IPS DF 4.7 (cell line): ENCODE measurements around the gene DHRS12.
"Not testable (repeated sequence)": the region's sequence is repeated elsewhere in the genome, so short reads cannot be mapped to it uniquely, and the experiment has no call there.

Experiments
- DNase-seq: peaks from one replicate; pipeline ENCODE4 v3.0.0-alpha.2; 2013; ENCODE audit warnings: low spot score; ENCODE audit errors: extremely low read depth

The DHRS12 gene

DNA sequence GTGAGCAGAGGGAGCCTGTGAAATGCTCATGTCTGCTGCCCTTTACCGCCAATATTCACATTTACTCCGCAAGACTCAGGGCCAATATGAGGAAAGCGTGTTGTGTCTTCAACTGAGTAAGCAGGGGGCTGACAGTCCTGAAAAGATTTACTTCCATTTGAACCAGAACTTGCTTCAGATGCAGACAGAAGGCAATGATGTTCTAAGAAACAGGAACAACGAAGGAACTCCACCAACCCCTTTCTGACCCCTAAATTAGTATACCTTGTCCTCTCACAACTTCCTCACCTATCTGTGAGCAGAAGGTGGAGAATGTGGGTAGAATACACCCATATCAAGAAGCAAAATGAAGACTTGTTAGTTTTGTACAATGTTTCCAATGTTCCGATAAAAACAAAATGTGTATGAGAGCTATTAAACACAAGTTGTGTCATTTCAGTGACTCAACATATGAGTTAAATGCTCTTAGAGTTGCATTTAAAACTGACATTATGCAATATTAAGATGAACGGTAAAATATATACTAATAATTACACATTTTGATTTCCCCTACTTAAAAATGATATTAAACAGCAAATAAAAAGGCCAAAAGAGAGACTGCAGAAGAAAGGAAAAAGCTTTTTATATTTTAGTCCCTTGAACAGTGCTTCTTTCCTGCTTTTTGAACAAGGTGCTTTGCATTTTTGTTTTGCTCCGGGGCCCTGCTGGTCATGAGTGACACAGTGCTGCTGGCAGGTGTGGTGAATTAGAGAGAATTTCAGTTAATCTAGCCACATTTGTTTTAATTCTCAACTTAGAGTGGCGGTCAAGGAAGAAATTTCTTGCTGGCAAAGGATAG lies 25.0 kb upstream of the DHRS12 start:
- no peak for DNase-seq

GRCh38 chr13:51827254-51827653 lies 23.3 kb upstream of the DHRS12 start:
- no peak for DNase-seq

- DNase-seq = no peak
Measured at GRCh38 chr13:51826606-51827005, 22.6 kb upstream of the DHRS12 start.

- no peak for DNase-seq
Measured at GRCh38 chr13:51825681-51826254, 21.8 kb upstream of the DHRS12 start.

DNA sequence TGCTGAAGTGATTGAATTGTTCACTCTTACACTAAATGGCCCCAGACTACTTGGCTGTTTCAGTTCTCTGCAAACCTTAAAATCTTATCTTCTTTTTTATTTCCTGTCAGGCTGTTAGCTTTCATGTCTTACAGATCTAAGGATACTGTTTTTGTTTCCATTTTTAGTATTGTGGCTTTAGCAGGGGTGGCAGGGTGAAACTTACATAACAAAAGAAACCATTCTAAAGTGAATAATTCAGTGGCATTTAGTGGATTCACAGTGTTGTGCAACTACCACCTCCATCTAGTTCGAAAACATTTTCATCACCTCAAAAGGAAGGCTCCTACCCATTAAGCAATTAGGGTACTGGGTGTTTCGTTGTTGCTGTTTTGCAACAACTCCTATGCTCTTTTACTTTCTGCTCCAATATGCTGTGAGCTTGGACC lies 21.2 kb upstream of the DHRS12 start:
- DNase-seq = no peak

DNA sequence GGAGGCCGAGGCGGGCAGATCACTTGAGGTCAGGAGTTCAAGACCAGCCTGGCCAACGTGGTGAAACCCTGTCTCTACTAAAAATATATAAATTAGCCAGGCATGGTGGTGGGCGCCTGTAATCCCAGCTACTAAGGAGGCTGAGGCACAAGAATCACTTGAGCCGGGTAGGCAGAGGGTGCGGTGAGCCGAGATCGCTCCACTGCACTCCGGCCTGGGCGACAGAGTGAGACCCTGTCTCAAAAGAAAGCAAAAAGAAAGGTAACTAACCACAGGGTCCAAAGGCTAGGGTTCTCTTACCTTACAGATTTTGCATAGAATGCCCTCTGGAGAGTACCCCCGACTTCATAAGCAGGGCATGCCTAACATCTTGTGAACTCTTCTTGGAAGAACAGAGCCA lies 20.7 kb upstream of the DHRS12 start:
- not testable (repeated sequence) for DNase-seq

GRCh38 chr13:51823863-51824262 lies 19.9 kb upstream of the DHRS12 start:
- DNase-seq = no peak

- no peak for DNase-seq
Measured at GRCh38 chr13:51823359-51823758, 19.4 kb upstream of the DHRS12 start.

DNA sequence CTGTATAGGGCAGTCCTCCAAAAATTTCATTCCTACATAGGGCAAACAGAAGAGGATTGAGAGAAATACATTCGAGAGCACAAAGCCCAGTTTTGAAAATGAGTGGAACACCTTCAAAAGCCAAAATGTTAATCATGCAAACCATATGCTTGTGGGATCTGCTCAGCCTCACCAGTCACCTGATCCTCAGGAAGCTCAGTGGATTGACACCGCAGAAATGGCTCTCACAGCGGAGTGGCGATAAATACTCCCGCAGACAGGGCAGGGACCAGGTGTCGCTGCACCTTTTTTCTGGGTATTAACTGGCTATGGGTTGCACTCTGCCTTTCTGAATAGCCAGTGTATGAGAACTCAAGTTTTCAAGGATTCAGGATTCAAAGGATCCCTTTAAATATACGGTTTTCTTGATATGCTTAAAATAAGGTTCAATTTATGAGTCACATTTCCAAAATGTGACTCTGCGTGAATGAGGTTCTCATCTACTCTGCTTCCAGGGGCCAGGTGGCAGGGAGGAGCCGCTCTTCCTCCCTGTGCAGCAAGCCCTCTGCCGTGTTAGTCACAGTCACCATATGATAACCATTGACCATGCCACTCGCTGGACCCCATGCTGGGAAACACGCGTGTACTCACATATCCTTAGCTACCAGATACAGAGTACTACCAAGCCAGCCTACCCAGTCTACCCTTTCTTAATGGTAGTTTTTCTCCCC lies 18.3 kb upstream of the DHRS12 start:
- DNase-seq = no peak

GRCh38 chr13:51821606-51822005 lies 17.6 kb upstream of the DHRS12 start:
- DNase-seq = no peak

DNA sequence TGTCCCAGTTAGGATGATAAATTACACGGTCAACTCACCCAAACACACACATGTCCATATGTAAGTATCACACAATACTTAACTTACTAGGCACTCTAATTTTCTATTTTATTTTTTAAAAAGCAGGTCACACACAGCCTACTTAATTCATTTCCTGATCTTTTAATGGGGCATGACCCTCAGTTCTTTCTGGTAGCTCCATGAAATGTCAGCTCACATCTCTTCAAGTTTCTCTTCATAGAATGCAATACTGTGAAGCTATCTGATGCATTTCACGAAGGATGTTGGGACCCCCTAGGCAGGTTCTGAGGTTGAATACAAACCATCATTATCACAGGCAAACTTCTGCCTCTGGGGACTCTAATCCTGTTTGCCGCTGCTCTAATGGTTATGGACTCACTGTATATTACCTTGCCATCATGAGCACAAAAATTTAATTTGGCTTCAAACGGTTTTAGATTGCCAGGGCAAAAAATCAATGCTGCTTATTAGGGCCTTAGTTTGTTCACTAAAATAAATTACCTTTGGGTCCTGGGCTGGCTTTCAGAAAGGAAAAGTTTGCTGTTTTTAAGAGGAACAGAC lies 16.1 kb upstream of the DHRS12 start:
- no peak for DNase-seq

GRCh38 chr13:51819544-51819943 lies 15.6 kb upstream of the DHRS12 start:
- no peak for DNase-seq

GRCh38 chr13:51818781-51819511 lies 15.0 kb upstream of the DHRS12 start:
- no peak for DNase-seq

DNA sequence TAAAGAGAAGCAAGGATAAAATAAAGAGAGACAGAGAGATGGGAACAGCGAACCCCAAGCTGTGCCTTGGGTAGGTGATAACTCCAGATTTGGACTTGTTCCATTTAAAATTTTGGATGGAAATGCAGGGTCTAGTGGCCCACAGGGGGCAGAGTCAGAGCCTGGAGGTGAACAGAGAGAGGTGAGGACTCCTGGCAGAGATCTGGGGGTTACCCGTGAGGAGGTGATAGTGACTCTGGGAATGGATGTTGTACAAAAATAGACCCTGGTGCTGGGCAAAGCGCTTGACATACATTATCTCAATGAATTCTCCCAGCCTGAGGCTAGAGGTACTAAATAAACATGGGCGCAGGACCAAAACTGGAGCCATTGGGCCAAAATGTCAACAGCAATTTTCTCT lies 14.3 kb upstream of the DHRS12 start:
- no peak for DNase-seq

DNA sequence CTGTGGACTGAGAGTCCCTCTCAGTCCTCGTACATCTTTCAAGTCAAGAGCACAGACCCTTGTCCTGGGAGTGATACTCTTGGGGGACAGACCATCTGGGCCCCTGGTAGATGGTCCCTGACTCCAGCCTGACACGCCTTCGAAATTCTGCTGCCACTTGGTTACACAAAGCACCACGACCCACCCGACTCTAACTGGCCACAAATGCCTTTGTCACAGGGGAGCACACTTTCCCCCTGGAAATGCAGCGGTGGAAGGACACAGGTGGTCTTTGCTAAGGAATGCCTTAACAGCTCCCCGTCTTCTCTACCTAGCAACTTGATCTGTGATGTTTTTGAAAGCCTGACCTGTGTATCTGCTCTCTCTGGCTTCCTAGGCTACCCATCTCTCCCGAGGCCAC lies 13.8 kb upstream of the DHRS12 start:
- DNase-seq = no peak

GRCh38 chr13:51816604-51817249 lies 12.8 kb upstream of the DHRS12 start:
- no peak for DNase-seq

DNA sequence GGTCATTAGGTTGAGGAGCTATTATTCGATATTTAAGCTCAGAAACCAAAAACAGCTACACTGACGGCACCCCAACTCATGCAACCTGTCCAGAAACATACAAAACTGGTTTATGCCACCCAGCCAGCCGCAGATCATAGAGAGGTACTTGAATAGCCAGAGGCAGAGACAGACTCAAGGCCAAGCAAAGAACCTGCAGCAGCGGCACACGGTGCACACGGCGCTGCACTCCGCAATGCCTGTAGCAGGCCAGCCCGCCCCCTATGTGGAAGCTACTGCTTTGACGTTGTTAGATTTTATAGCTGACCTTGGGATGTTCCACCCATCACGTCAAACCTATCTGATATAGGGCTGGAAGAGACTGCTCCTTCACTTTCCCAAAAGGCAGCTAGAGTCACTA lies 11.9 kb upstream of the DHRS12 start:
- no peak for DNase-seq

DNA sequence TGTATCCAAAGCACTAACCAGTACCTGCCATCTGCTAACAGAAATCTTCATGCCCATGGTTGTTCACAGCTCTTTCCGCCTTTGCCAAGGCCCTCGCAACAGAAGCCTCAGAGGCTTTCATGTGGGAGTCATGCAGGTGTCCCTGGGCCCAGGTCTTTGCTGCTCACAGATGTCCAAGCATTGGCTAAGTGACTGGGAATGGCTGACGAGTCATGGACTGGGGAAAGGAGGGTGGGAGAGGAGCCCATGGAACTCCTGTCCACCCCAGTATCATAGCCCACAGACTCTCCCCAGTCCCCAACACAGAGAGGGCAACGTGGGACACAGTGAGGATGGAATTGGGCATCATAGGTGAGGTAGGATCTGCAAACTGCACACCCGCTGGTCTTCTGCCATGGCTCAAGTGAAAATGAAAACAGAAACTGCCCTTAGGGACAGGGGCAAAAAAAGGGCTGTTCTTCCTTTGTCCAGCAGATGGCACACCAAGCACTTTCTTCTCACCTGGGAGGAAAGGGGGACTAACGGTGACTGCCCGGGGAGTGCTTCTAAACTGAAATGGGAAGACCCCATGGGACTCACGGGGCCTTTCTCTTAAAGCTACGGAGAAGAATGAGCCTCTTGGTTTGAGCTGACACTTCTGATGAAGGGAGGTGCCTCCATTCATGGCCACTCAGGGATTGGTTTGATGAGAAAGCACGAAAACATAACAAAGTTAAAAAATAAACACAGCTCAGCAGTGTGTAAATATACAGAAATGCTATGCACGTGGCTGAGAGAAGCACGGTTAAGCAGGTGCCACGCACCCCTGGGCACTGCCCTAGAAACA lies 11.1 kb upstream of the DHRS12 start:
- DNase-seq = peak; percentile 69

DNA sequence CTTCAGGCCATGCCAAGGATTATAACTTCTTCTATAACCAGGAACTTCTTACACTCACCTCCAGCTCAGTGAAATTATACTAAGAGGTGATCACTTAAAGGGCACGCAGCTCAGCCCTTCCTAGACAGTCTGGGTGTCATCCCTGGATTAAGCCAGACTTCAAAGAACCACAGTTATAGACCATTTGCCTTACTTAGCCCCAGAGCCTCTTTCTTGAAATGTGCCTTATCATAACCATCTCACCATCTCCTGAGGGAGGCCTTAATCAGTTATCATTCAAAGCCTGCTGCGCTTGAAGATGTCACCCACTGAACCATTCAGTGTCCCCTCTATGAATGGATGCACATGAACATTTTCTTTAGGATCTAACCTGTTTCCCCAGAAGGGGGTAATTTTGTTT lies 10.1 kb upstream of the DHRS12 start:
- no peak for DNase-seq

DNA sequence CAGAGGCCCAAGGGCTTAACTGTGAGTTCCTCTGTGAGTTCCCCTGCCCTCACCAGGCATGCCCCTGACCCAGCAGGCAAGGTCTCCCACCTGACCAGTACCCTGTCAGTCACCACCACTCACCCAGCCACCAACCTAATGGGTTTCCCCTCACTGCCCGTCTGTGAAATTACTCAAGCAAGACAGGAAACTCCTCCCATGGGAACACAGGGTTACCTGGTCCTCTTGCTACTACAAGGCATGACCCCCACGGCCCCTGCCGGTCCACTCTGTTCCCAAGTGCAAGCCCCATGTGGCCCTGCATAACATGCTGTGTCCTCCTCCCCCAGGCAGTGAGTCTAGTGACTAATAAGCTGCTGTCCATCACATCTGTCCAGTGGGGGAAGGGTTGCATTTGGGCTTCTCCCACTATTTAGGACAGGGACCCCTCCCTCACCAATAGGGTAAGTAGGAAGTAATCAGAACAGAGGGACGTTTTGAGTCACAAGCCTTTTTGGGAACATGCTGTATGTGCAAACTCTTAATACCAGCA lies 8.0 kb upstream of the DHRS12 start:
- DNase-seq = no peak
